ENCODE results near the gene RGS1.

GRCh38 chr1:192589813-192590212 is 14.2 kb downstream of the RGS1 start:
- TF ChIP-seq CTCF (IDR thresholded peaks at IDR 0.05; ENCODE audit: low read length), result no peak
- no peak for TF ChIP-seq EZH2phosphoT487 (IDR thresholded peaks at IDR 0.05; ENCODE audit: low read length)
- no peak for TF ChIP-seq EZH2 (optimal IDR thresholded peaks at IDR 0.05; ENCODE audit: low read depth, low read length)
